IMR-90 (cell line): ENCODE results near the gene MYL4. TPM values are rescaled to one million over a fixed set of nuclear protein-coding genes. Genes with fewer than 3 reads are reported as not detected.

Experiments used
- ATAC-seq: fragments of 200-7000 bp; cut with Tn5 transposase; 2 replicates; pipeline ENCODE4 v1.9.1; 2020; ENCODE audit warnings: low read depth, mild to moderate bottlenecking, moderate library complexity
- BruUV-seq: library from RNA; stranded (reverse); fragments of 400-500 nt; replicated peaks from 2 replicates; lab custom pipeline; 2021; lab: Mats Ljungman, UMichigan
- CTCF ChIA-PET: fragments of 300-600 bp; formaldehyde crosslinking; extraction: SDS; loops from one replicate; lab custom pipeline; 2021; ENCODE audit warnings: antibody characterized with exemption; lab: Yijun Ruan, JAX
- POLR2A ChIA-PET: fragments of 300-600 bp; sonication (Branson Sonifier 250); formaldehyde crosslinking; loops from one replicate; lab custom pipeline; 2022; ENCODE audit warnings: antibody characterized with exemption; ENCODE audit not compliant: unreplicated experiment; lab: Charles Lee
- DNase-seq: peaks from one replicate; pipeline ENCODE4 v3.0.0; 2013
- H2AFZ ChIP-seq: replicated peaks from 2 replicates; pipeline ENCODE3; 2013; ENCODE audit warnings: low read length, mild to moderate bottlenecking; ENCODE audit not compliant: poor library complexity
- H2AK5ac ChIP-seq: 2 replicates; pipeline ENCODE4 v1.6.1; 2013; ENCODE audit warnings: low read depth, low read length, inconsistent platforms
- H2AK9ac ChIP-seq: replicated peaks from 2 replicates; pipeline ENCODE3; 2013; ENCODE audit warnings: mild to moderate bottlenecking, low read depth, low read length, moderate library complexity; ENCODE audit not compliant: poor library complexity
- H2BK120ac ChIP-seq: 2 replicates; pipeline ENCODE4 v1.6.1; 2013; ENCODE audit warnings: low read depth, low read length, inconsistent platforms
- H2BK15ac ChIP-seq: 3 replicates; pipeline ENCODE4 v1.6.1; 2013; ENCODE audit warnings: low read depth, low read length, inconsistent platforms
- H2BK20ac ChIP-seq: 2 replicates; pipeline ENCODE4 v1.6.1; 2013; ENCODE audit warnings: low read depth, mild to moderate bottlenecking, inconsistent platforms, low read length, moderate library complexity
- H2BK5ac ChIP-seq: 2 replicates; pipeline ENCODE4 v1.6.1; 2013; ENCODE audit warnings: mild to moderate bottlenecking, low read depth, low read length, inconsistent platforms; ENCODE audit not compliant: poor library complexity, severe bottlenecking
- H3K14ac ChIP-seq: replicated peaks from 2 replicates; pipeline ENCODE4 v1.6.1; 2013; ENCODE audit warnings: low read depth, low read length, inconsistent platforms
- H3K18ac ChIP-seq: 2 replicates; pipeline ENCODE4 v1.6.1; 2013; ENCODE audit warnings: low read depth, low read length, control low read depth
- H3K23ac ChIP-seq: 2 replicates; pipeline ENCODE4 v1.6.1; 2013; ENCODE audit warnings: low read depth, low read length, inconsistent platforms
- H3K27ac ChIP-seq: 2 replicates; pipeline ENCODE4 v1.5.1; 2013; ENCODE audit warnings: mild to moderate bottlenecking, control low read depth, low read length; ENCODE audit not compliant: insufficient read depth
- H3K27me3 ChIP-seq: 2 replicates; pipeline ENCODE4 v1.6.1; 2013; ENCODE audit warnings: low read length; ENCODE audit not compliant: control insufficient read depth, insufficient read depth
- H3K36me3 ChIP-seq: 2 replicates; pipeline ENCODE4 v1.6.1; 2013; ENCODE audit warnings: low read length, mixed read lengths; ENCODE audit not compliant: control insufficient read depth, insufficient read depth
- H3K4ac ChIP-seq: 2 replicates; pipeline ENCODE4 v1.6.1; 2013; ENCODE audit warnings: low read depth, low read length, inconsistent platforms
- H3K4me1 ChIP-seq: 2 replicates; pipeline ENCODE4 v1.6.1; 2013; ENCODE audit warnings: low read length, mixed read lengths; ENCODE audit not compliant: control insufficient read depth, insufficient read depth
- H3K4me2 ChIP-seq: 2 replicates; pipeline ENCODE4 v1.6.1; 2013; ENCODE audit warnings: low read depth, mild to moderate bottlenecking, control low read depth, low read length, moderate library complexity
- H3K4me3 ChIP-seq: 2 replicates; pipeline ENCODE4 v1.5.1; 2013; ENCODE audit warnings: low read depth, mild to moderate bottlenecking, control low read depth, low read length, moderate library complexity; ENCODE audit not compliant: insufficient read depth
- H3K56ac ChIP-seq: 2 replicates; pipeline ENCODE4 v1.6.1; 2013; ENCODE audit warnings: low read length, inconsistent platforms; ENCODE audit not compliant: insufficient read depth; ENCODE audit errors: extremely low read depth
- H3K79me1 ChIP-seq, 2 experiments: 2 replicates each; pipeline ENCODE4 v1.6.1; 2013; ENCODE audit warnings: low read length in 2 of 2, inconsistent platforms in 1 of 2, low read depth in 1 of 2
- H3K9ac ChIP-seq: 2 replicates; pipeline ENCODE4 v1.6.1; 2013; ENCODE audit warnings: low read depth, low read length, control low read depth
- H3K9me1 ChIP-seq: 2 replicates; pipeline ENCODE4 v1.6.1; 2013; ENCODE audit warnings: low read length, inconsistent platforms; ENCODE audit not compliant: insufficient read depth
- H3K9me3 ChIP-seq: 2 replicates; pipeline ENCODE4 v1.6.1; 2013; ENCODE audit warnings: low read length; ENCODE audit not compliant: control insufficient read depth, insufficient read depth
- H4K20me1 ChIP-seq: 2 replicates; pipeline ENCODE4 v1.6.1; 2013; ENCODE audit warnings: low read length, inconsistent platforms; ENCODE audit not compliant: insufficient read depth
- H4K5ac ChIP-seq: 2 replicates; pipeline ENCODE4 v1.6.1; 2013; ENCODE audit warnings: mild to moderate bottlenecking, low read depth, low read length, control low read depth
- H4K8ac ChIP-seq, 2 experiments: 2 replicates each; pipeline ENCODE4 v1.6.1; 2013; ENCODE audit warnings: low read depth in 2 of 2, low read length in 2 of 2, control low read depth in 1 of 2, inconsistent platforms in 1 of 2
- H4K91ac ChIP-seq: 2 replicates; pipeline ENCODE4 v1.6.1; 2013; ENCODE audit warnings: low read depth, low read length, inconsistent platforms; ENCODE audit not compliant: insufficient read depth
- BHLHE40 ChIP-seq: fragments of 150-350 bp; IDR thresholded peaks from 2 replicates; pipeline ENCODE4 v1.6.1; 2016; ENCODE audit warnings: mild to moderate bottlenecking, low read depth, low read length
- CEBPB ChIP-seq: IDR thresholded peaks from 2 replicates; pipeline ENCODE4 v1.6.1; 2012; ENCODE audit warnings: low read depth, low read length, improper control_type of control experiment
- MAFK ChIP-seq: IDR thresholded peaks from 2 replicates; pipeline ENCODE4 v1.6.1; 2012; ENCODE audit warnings: low read depth, low read length, improper control_type of control experiment
- WGBS, 2 experiments: methylation state at CpG; one replicate each; pipeline versions ENCODE4 v1.1.5 to v1.1.7; 2013; ENCODE audit warnings: missing lambda C conversion rate in 2 of 2; ENCODE audit not compliant: insufficient read length in 1 of 2; ENCODE audit errors: extremely low coverage in 2 of 2; 5-methylcytosine and 5-hydroxymethylcytosine counted together
- dilution Hi-C: fragments of 300-500 bp; cut with HindIII; formaldehyde crosslinking; loops from one replicate; pipeline ENCODE4 v1.14.3; 2018; ENCODE audit warnings: low sequenced_read_pairs; ENCODE audit not compliant: unreplicated experiment
- in situ Hi-C: fragments of 300-500 bp; cut with MboI; formaldehyde crosslinking; loops from 3 replicates; pipeline ENCODE4 v1.14.3; 2019; ENCODE audit warnings: low sequenced_read_pairs, inconsistent platforms, mixed read lengths
- intact Hi-C: fragments of 100-400 bp; cut with micrococcal nuclease; formaldehyde crosslinking; loops from 2 replicates; pipeline ENCODE4 v1.10.0; 2022
- polyA plus RNA-seq, 3 experiments: library from polyadenylated mRNA; depleted of rRNA; stranded (reverse); fragments of >200 nt; gene quantifications; 2 replicates each; pipeline ENCODE4 v1.2.3, GENCODE V29; 2012; ENCODE audit warnings: low replicate concordance in 1 of 3
- total RNA-seq: library from RNA; depleted of rRNA; stranded (reverse); fragments of >200 nt; gene quantifications from 2 replicates; pipeline ENCODE4 v1.2.3, GENCODE V29; 2012

MYL4 gene
- total and polyA plus RNA-seq, 2 of the 4 experiments (the other 2 are of a cell fraction): not detected

GRCh38 chr17:47243737-47244598, 34.8 kb downstream of the MYL4 start:
- peaks cover 9% of the 10 kb centered on the region for H3K4me1 ChIP-seq
- H2AFZ ChIP-seq: no peak overlapping the region
- H3K27me3 ChIP-seq: no peaks in the 10 kb centered on the region
- H2AK5ac ChIP-seq: peak overlapping the region; percentile 92
- H3K27ac ChIP-seq: no peak overlapping the region
- H3K4me2 ChIP-seq: no peak overlapping the region
- no peak overlapping the region for H3K56ac ChIP-seq
- H2BK20ac ChIP-seq: no peak overlapping the region
- no peak for ATAC-seq
- no peak for TF ChIP-seq BHLHE40
- TF ChIP-seq CEBPB: no peak
- no peak for TF ChIP-seq MAFK
- no peak overlapping the region for H3K14ac ChIP-seq
- 0 out of 2 replicates have a peak overlapping the region, but pooled peaks have one; percentile 27 for H3K4ac ChIP-seq
- H2AK9ac ChIP-seq: no peak overlapping the region
- ChIA-PET POLR2A (no interaction called here), CTCF (no interaction called here)
- no peak overlapping the region for H4K8ac ChIP-seq
- H3K9me3 ChIP-seq: no peaks in the 10 kb centered on the region
- no peaks in the 10 kb centered on the region for H3K36me3 ChIP-seq
- H4K5ac ChIP-seq: peak overlapping the region; percentile 54; the same call in 1 of the 2 replicates
- no peak for DNase-seq
- in situ Hi-C loops (no loop called here), dilution Hi-C loops (no loop called here), intact Hi-C loops (no loop called here)
- H4K91ac ChIP-seq: peak overlapping the region; percentile 23; the same call in 1 of the 2 replicates
- H3K79me1 ChIP-seq: no peaks in the 10 kb centered on the region
- BruUV-seq: no TSS peak
- H3K4me3 ChIP-seq: no peak overlapping the region
- no peak overlapping the region for H2BK5ac ChIP-seq
- WGBS, 2 experiments: 90% methylated on average over 4 of the region's 9 CpGs; no CpG with 5 or more reads in 1 of the 2 experiments
- H3K18ac ChIP-seq: no peak overlapping the region
- peaks cover 13% of the 10 kb centered on the region for H3K9me1 ChIP-seq
- H2BK120ac ChIP-seq: no peak overlapping the region
- 0 out of 3 replicates have a peak overlapping the region, but pooled peaks have one; percentile 50 for H2BK15ac ChIP-seq
- H4K20me1 ChIP-seq: no peaks in the 10 kb centered on the region
- no peak overlapping the region for H3K9ac ChIP-seq
- no peak overlapping the region for H3K23ac ChIP-seq
